ENCODE measurements around the gene ALDH9A1.
"Not testable (repeated sequence)": the region's sequence is repeated elsewhere in the genome, so short reads cannot be mapped to it uniquely, and the experiment has no call there.

Gene ALDH9A1

GRCh38 chr1:165641231-165641987 is 57.0 kb downstream of the ALDH9A1 start:
- H3K27ac ChIP-seq = no peak overlapping the region
- TF ChIP-seq CTCF (IDR thresholded peaks at IDR 0.05) = no peak
- no peak for DNase-seq (ENCODE audit: low spot score)

GRCh38 chr1:165639821-165640623 is 58.3 kb downstream of the ALDH9A1 start:
- H3K4me3 ChIP-seq = no peak overlapping the region
- TF ChIP-seq CTCF (IDR thresholded peaks at IDR 0.05) = no peak
- DNase-seq (ENCODE audit: low spot score) = no peak
- no peak overlapping the region for H3K27ac ChIP-seq

More at GRCh38 chr1:165641231-165641987, 57.0 kb downstream of the ALDH9A1 start:
- no peak overlapping the region for H3K4me3 ChIP-seq

GRCh38 chr1:165638211-165638610 is 60.2 kb downstream of the ALDH9A1 start:
- not testable (repeated sequence) for DNase-seq (ENCODE audit: low spot score); H3K4me3 ChIP-seq
- peak overlapping the region; percentile 60 to 81 for H3K27ac ChIP-seq

- no peak for TF ChIP-seq CTCF (IDR thresholded peaks at IDR 0.05)
- peak overlapping the region; percentile 22 for H3K4me3 ChIP-seq
- H3K27ac ChIP-seq = peak overlapping the region; percentile 60 to 81
- DNase-seq (ENCODE audit: low spot score) = no peak
Observed at GRCh38 chr1:165637427-165637826, 60.9 kb downstream of the ALDH9A1 start.

- no peak for TF ChIP-seq CTCF (IDR thresholded peaks at IDR 0.05)
- Histone ChIP-seq H3K4me3 (no peak overlapping the region), H3K27ac (peak overlapping the region in 1 of 2 donors; percentile 8)
- no peak for DNase-seq (ENCODE audit: low spot score)
Observed at GRCh38 chr1:165635823-165636222, 62.5 kb downstream of the ALDH9A1 start.

- no peak for DNase-seq (ENCODE audit: low spot score)
- TF ChIP-seq CTCF (IDR thresholded peaks at IDR 0.05) = no peak
Observed at GRCh38 chr1:165635329-165635728, 63.0 kb downstream of the ALDH9A1 start.

GRCh38 chr1:165634154-165634921 is 64.0 kb downstream of the ALDH9A1 start:
- TF ChIP-seq CTCF (IDR thresholded peaks at IDR 0.05) = no peak
- DNase-seq (ENCODE audit: low spot score) = no peak
- peak overlapping the region; percentile 18 for H3K4me3 ChIP-seq
- H3K27ac ChIP-seq = peak overlapping the region; percentile 3 to 38

More at GRCh38 chr1:165635329-165635728, 63.0 kb downstream of the ALDH9A1 start:
- H3K27ac ChIP-seq = peak overlapping the region; percentile 8 to 15
- H3K4me3 ChIP-seq = no peak overlapping the region

All from coronary artery (tissue), 2 donors.